OCI-LY3 (cell line): ENCODE results near the gene RGS9.

Source experiments
- EZH2phosphoT487 ChIP-seq: fragments of 200-600 bp; shearing (Covaris generic); IDR thresholded peaks from 2 replicates; pipeline ENCODE4 v1.6.1; 2018; ENCODE audit warnings: antibody characterized with exemption, mixed run types, low read depth
- TF ChIP-seq, protein P1 (sequence below): fragments of 200-600, 300-600 bp; sonication (generic); IDR thresholded peaks from 2 replicates; pipeline ENCODE4 v1.5.1; 2014; ENCODE audit warnings: antibody characterized with exemption, low read length, low read depth

DNA sequence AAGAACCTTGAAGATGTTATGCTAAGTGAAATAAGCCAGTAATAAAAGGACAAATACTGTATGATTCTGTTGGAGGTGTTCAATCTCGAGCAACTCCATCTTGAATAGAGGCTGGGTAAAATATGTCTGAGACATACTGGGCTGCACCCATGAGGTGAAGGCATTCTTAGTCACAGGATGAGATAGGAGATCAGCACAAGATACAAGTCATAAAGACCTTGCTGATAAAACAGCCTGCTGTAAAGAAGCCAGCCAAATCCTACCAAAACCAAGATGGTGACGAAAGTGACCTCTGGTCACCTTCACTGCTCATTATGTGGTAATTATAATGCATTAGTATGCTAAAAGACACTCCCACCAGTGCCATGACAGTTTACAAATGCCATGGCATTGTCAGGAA lies 98.1 kb downstream of the RGS9 start:
- TF ChIP-seq, protein P1, sequence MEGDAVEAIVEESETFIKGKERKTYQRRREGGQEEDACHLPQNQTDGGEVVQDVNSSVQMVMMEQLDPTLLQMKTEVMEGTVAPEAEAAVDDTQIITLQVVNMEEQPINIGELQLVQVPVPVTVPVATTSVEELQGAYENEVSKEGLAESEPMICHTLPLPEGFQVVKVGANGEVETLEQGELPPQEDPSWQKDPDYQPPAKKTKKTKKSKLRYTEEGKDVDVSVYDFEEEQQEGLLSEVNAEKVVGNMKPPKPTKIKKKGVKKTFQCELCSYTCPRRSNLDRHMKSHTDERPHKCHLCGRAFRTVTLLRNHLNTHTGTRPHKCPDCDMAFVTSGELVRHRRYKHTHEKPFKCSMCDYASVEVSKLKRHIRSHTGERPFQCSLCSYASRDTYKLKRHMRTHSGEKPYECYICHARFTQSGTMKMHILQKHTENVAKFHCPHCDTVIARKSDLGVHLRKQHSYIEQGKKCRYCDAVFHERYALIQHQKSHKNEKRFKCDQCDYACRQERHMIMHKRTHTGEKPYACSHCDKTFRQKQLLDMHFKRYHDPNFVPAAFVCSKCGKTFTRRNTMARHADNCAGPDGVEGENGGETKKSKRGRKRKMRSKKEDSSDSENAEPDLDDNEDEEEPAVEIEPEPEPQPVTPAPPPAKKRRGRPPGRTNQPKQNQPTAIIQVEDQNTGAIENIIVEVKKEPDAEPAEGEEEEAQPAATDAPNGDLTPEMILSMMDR: no peak
- no peak for TF ChIP-seq EZH2phosphoT487
